Measurements from ENCODE around the gene GSE1.

The GSE1 gene

GRCh38 chr16:85573696-85574641, 39.2 kb upstream of the GSE1 start:
- Histone ChIP-seq H3K27ac (peak overlapping the region; percentile 97), H3K4me3 (peak overlapping the region; percentile 26; the same call in 1 of the 2 replicates), H3K36me3 (0 out of 2 replicates have a peak, but pooled peaks cover 2% of the 10 kb centered on the region), H3K4me2 (peak overlapping the region; percentile 95), H3K4me1 (peaks cover 100% of the 10 kb centered on the region), H3K9me3 (peaks cover 6% of the 10 kb centered on the region), H3K9ac (peak overlapping the region; percentile 53; the same call in 1 of the 2 replicates), H3K27me3 (no peaks in the 10 kb centered on the region), H4K20me1 (peaks cover 54% of the 10 kb centered on the region)
- no peak for TF ChIP-seq Cebpa-rat (IDR thresholded peaks at IDR 0.05)

DNA sequence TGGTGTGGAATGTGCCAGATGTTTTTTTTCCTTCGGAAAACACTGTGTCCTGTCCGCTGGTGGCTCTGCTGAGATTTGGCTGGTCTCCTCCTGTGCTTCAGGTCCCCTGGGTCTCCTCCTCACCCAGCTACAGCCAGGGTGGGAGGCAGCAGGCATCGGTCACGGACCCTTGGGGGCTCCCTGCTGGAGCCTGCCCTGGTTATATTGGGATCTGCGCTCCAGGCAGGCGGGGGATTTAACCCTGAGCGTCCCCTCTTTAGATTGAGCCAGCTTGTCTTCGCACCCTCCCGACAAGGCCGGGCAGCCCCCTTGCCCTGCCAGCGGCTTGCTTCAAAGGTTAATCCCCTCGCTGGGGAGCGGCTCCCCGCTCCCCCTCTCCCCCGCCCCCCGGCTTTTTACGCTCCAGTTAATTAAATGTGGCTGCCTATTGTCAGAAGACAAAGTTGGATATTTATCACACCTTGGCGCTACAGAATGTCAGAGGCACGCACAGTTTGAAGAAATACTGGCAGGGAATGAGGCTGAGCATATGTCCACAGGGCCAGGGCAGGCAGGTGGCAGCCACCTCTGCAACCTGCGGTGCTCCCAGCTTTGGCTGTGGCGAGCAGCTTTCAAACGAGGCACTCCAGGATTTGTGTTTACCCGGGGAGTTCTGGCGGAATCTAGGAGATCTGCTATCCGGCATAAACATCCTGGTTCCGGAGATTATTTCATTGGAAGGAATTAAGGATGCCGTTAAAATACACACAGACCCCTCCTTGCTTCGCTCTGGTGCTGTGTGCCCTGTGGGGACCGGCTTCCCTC, 38.2 kb upstream of the GSE1 start:
- Histone ChIP-seq H3K9ac (peak overlapping the region; percentile 53; the same call in 1 of the 2 replicates), H3K4me1 (peaks cover 100% of the 10 kb centered on the region), H3K27me3 (no peaks in the 10 kb centered on the region), H4K20me1 (peaks cover 63% of the 10 kb centered on the region), H3K27ac (peak overlapping the region; percentile 97), H3K9me3 (no peaks in the 10 kb centered on the region), H3K36me3 (no peaks in the 10 kb centered on the region), H3K4me3 (peak overlapping the region; percentile 26; the same call in 1 of the 2 replicates), H3K4me2 (peak overlapping the region; percentile 95)
- no peak for TF ChIP-seq Cebpa-rat (IDR thresholded peaks at IDR 0.05)

- Histone ChIP-seq H3K4me3 (no peak overlapping the region), H3K4me2 (peak overlapping the region; percentile 95), H3K9me3 (no peaks in the 10 kb centered on the region), H3K27me3 (no peaks in the 10 kb centered on the region), H3K4me1 (peaks cover 100% of the 10 kb centered on the region), H4K20me1 (peaks cover 74% of the 10 kb centered on the region), H3K36me3 (0 out of 2 replicates have a peak, but pooled peaks cover 5% of the 10 kb centered on the region), H3K9ac (0 out of 2 replicates have a peak overlapping the region, but pooled peaks have one; percentile 48), H3K27ac (peak overlapping the region; percentile 47; the same call in 1 of the 2 replicates)
- TF ChIP-seq Cebpa-rat (IDR thresholded peaks at IDR 0.05) = no peak
These were observed 37.2 kb upstream of the GSE1 start for GRCh38 chr16:85575920-85576319.

DNA sequence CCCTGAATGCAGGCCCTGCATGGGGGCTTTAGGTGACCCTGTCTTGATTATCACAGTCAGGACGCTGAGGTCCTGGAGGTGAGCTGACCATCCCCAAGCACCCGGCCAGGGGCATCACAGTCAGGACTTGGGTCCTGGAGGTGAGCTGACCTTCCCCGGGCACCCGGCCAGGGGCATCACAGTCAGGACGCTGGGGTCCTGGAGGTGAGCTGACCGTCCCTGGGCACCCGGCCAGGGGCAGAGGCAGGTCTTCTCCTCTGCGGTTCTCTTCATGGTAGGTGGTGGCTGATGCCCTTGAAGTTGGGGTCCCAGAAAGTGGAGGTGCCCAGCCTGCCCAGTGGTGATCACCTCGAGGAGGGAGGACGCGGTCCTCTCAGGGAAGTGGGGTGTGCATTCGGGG, 36.2 kb upstream of the GSE1 start:
- Histone ChIP-seq H3K27ac (peak overlapping the region; percentile 40; the same call in 1 of the 2 replicates), H3K9ac (peak overlapping the region; percentile 38; the same call in 1 of the 2 replicates), H4K20me1 (peaks cover 84% of the 10 kb centered on the region), H3K27me3 (no peaks in the 10 kb centered on the region), H3K9me3 (no peaks in the 10 kb centered on the region), H3K36me3 (0 out of 2 replicates have a peak, but pooled peaks cover 5% of the 10 kb centered on the region), H3K4me3 (no peak overlapping the region), H3K4me2 (peak overlapping the region; percentile 95), H3K4me1 (peaks cover 100% of the 10 kb centered on the region)
- no peak for TF ChIP-seq Cebpa-rat (IDR thresholded peaks at IDR 0.05)

- H3K9me3 ChIP-seq = no peaks in the 10 kb centered on the region
- H3K9ac ChIP-seq = no peak overlapping the region
- no peaks in the 10 kb centered on the region for H3K27me3 ChIP-seq
- H3K4me1 ChIP-seq = peaks cover 100% of the 10 kb centered on the region
- peaks cover 93% of the 10 kb centered on the region for H4K20me1 ChIP-seq
- no peak overlapping the region for H3K4me3 ChIP-seq
- 0 out of 2 replicates have a peak, but pooled peaks cover 5% of the 10 kb centered on the region for H3K36me3 ChIP-seq
- H3K27ac ChIP-seq = peak overlapping the region; percentile 81; the same call in 1 of the 2 replicates
- no peak for TF ChIP-seq Cebpa-rat (IDR thresholded peaks at IDR 0.05)
- H3K4me2 ChIP-seq = peak overlapping the region; percentile 95
These were observed 35.1 kb upstream of the GSE1 start for GRCh38 chr16:85577899-85578598.

- peaks cover 100% of the 10 kb centered on the region for H3K4me1 ChIP-seq
- TF ChIP-seq Cebpa-rat (IDR thresholded peaks at IDR 0.05) = no peak
- no peaks in the 10 kb centered on the region for H3K27me3 ChIP-seq
- no peaks in the 10 kb centered on the region for H3K9me3 ChIP-seq
- 0 out of 2 replicates have a peak, but pooled peaks cover 5% of the 10 kb centered on the region for H3K36me3 ChIP-seq
- H3K4me3 ChIP-seq = no peak overlapping the region
- H3K9ac ChIP-seq = no peak overlapping the region
- H3K27ac ChIP-seq = 0 out of 2 replicates have a peak overlapping the region, but pooled peaks have one; percentile 81
- peaks cover 94% of the 10 kb centered on the region for H4K20me1 ChIP-seq
- peak overlapping the region; percentile 95 for H3K4me2 ChIP-seq
These were observed 34.5 kb upstream of the GSE1 start for GRCh38 chr16:85578599-85578948.

- H3K27ac ChIP-seq = peak overlapping the region; percentile 81
- peaks cover 100% of the 10 kb centered on the region for H3K4me1 ChIP-seq
- no peaks in the 10 kb centered on the region for H3K9me3 ChIP-seq
- no peak overlapping the region for H3K9ac ChIP-seq
- no peak for TF ChIP-seq Cebpa-rat (IDR thresholded peaks at IDR 0.05)
- no peak overlapping the region for H3K4me3 ChIP-seq
- H3K36me3 ChIP-seq = 0 out of 2 replicates have a peak, but pooled peaks cover 5% of the 10 kb centered on the region
- peaks cover 94% of the 10 kb centered on the region for H4K20me1 ChIP-seq
- H3K27me3 ChIP-seq = no peaks in the 10 kb centered on the region
- peak overlapping the region; percentile 95 for H3K4me2 ChIP-seq
These were observed 33.9 kb upstream of the GSE1 start for GRCh38 chr16:85579191-85579590.

GRCh38 chr16:85579923-85580580, 33.1 kb upstream of the GSE1 start:
- Histone ChIP-seq H3K9ac (no peak overlapping the region), H3K27me3 (no peaks in the 10 kb centered on the region), H3K4me1 (peaks cover 100% of the 10 kb centered on the region)

More at GRCh38 chr16:85579923-85580580, 33.1 kb upstream of the GSE1 start:
- Histone ChIP-seq H3K4me3 (no peak overlapping the region), H3K4me2 (peak overlapping the region; percentile 95), H4K20me1 (peaks cover 94% of the 10 kb centered on the region), H3K9me3 (no peaks in the 10 kb centered on the region), H3K36me3 (0 out of 2 replicates have a peak, but pooled peaks cover 5% of the 10 kb centered on the region), H3K27ac (peak overlapping the region; percentile 81)
- TF ChIP-seq Cebpa-rat (IDR thresholded peaks at IDR 0.05) = no peak
